Retinal pigment epithelial cell (primary cell): ENCODE results near the gene TUBAL3.
A peak's percentile ranks its signal among the peaks of the same experiment; 100 is the strongest.

Source experiments
- DNase-seq: peaks from one replicate; pipeline ENCODE4 v3.0.0-alpha.2; 2010; ENCODE audit warnings: low read depth
- H3K4me3 ChIP-seq: 2 replicates; pipeline ENCODE4 v1.5.1; 2011; ENCODE audit warnings: mild to moderate bottlenecking, low read length, control low read depth, moderate library complexity
- TF ChIP-seq, protein P1 (sequence below): conservative IDR thresholded peaks from 2 replicates; pipeline ENCODE4 v1.5.1; 2011; ENCODE audit warnings: low read depth, low read length, control low read depth, inconsistent platforms

The TUBAL3 gene

DNA sequence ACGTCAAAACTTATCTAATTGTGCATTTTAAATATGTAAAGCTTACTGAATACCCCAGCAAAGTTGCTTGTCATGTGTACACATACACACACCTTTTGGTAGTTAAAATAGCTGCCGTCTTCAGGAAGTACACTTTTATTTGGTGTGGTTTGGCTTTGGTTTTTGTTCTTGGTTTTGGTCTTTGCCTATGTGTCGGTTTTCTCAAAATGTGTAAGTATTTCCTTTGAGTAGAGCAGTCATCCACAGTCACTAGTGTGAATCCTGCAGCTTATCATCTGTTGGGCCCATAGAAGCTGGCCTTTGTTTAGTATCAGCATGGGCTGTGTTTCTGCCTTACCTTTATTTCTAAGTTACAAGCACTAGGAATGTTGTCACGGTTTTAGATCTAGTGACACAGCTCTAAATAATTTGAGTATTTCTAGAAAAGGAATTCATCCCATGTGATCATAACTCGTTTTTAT, 43.0 kb upstream of the TUBAL3 start:
- H3K4me3 ChIP-seq: peak overlapping the region; percentile 81
- TF ChIP-seq, protein P1, sequence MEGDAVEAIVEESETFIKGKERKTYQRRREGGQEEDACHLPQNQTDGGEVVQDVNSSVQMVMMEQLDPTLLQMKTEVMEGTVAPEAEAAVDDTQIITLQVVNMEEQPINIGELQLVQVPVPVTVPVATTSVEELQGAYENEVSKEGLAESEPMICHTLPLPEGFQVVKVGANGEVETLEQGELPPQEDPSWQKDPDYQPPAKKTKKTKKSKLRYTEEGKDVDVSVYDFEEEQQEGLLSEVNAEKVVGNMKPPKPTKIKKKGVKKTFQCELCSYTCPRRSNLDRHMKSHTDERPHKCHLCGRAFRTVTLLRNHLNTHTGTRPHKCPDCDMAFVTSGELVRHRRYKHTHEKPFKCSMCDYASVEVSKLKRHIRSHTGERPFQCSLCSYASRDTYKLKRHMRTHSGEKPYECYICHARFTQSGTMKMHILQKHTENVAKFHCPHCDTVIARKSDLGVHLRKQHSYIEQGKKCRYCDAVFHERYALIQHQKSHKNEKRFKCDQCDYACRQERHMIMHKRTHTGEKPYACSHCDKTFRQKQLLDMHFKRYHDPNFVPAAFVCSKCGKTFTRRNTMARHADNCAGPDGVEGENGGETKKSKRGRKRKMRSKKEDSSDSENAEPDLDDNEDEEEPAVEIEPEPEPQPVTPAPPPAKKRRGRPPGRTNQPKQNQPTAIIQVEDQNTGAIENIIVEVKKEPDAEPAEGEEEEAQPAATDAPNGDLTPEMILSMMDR: no peak
- DNase-seq: no peak

DNA sequence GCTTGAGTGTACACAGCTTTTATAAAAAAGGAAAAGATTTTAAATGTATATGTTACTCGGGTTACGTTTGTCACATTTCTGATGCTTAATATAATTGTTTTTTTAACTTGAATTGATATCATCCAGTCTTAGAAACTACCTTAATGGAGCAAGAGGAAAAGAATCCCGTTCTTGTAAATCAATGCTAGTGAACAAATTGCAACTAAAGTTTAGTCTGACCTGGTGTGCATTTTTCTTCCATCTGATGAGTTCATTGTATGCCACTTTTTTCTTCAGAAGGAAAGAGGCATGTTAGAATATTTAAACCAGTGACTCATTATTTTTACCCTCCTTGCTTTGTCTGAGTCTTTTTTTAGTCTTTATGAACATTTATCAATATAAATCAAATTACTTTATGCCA, 42.4 kb upstream of the TUBAL3 start:
- DNase-seq: no peak
- TF ChIP-seq, protein P1: no peak
- peak overlapping the region; percentile 81 for H3K4me3 ChIP-seq

DNA sequence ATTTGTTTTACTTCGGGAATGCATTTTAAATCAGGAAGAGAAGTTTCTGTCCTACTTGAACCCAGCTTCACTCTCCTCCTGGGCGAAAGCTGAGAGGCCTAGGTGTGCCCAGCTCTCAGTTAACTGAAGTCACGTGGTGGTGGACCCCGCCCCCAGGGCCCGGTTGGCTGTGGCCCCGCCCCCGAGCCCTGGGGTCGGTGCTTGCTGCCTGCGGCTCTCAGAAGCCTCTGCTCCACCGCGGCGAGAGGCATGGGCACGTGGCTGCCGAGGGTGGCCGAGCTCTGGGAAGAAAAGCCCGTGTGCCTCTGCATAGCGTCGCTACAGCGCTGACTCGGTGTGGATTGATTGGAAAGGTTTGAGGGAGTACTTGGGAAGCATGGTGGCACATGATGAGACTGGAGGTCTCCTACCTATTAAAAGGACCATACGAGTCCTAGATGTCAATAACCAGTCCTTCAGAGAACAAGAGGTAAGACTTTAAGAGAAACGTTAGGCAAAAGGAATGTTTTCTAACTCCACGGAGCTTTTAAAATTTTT, 41.8 kb upstream of the TUBAL3 start:
- H3K4me3 ChIP-seq: peak overlapping the region; percentile 81
- peak; percentile 70 for DNase-seq
- TF ChIP-seq, protein P1: no peak

DNA sequence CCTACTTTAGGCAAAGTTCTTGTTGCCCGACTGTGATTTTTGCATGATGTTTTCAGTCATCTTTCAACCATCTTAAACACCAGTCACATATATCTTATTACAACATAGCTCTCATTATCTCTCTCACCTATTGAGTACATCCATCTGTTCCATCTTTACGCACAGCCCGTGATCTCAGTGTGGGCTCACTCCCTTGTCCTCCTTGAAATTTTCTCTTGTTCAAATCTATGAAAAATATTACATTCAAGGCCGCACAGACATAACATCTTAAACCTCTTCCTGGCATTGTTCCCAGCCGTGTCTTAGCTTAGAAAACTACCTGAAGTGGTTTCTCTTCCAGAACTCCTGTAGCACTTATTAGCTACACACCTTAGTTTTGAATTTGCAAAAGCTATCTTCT, 40.4 kb upstream of the TUBAL3 start:
- H3K4me3 ChIP-seq: no peak overlapping the region
- no peak for DNase-seq
- TF ChIP-seq, protein P1: no peak

DNA sequence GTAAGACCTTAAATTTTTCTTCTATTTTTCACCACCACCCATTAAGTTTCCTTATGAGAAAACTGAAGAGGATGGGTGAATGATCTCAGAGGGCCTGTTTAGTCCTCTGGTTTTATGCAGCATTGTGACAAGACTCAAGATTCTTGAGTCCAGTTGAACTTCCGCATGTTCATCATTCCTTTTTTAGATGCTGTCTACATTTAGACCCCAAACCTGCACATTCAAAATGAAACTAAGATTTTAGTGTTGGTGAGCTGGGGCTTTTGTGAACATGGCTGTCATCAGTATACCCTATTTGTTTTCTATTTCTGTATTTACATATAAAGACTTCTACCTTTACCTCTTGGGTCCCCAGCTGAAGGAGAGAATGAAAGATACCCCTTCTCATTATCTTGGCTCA, 38.8 kb upstream of the TUBAL3 start:
- TF ChIP-seq, protein P1: no peak

DNA sequence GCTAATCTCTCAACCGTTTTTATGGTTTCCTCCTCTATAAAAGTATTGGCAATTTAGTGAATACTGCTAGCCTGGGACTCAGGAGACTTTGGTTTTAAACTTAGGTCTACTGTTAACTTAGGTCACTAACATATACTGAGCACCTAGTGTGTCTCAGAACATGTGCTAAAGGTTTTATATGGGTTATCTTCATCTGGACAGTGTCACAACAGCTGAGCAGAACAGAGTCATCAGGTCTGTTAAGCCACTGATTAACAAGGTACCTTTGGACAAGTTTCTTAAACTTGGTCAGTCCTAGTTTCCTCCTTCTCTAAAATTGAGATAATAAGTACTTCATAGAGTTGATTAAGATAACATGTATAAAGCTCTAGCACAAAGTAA, 38.4 kb upstream of the TUBAL3 start:
- DNase-seq: no peak
- TF ChIP-seq, protein P1: no peak
- H3K4me3 ChIP-seq: no peak overlapping the region

More for the DNA sequence above, 38.8 kb upstream of the TUBAL3 start:
- no peak overlapping the region for H3K4me3 ChIP-seq
- no peak for DNase-seq

DNA sequence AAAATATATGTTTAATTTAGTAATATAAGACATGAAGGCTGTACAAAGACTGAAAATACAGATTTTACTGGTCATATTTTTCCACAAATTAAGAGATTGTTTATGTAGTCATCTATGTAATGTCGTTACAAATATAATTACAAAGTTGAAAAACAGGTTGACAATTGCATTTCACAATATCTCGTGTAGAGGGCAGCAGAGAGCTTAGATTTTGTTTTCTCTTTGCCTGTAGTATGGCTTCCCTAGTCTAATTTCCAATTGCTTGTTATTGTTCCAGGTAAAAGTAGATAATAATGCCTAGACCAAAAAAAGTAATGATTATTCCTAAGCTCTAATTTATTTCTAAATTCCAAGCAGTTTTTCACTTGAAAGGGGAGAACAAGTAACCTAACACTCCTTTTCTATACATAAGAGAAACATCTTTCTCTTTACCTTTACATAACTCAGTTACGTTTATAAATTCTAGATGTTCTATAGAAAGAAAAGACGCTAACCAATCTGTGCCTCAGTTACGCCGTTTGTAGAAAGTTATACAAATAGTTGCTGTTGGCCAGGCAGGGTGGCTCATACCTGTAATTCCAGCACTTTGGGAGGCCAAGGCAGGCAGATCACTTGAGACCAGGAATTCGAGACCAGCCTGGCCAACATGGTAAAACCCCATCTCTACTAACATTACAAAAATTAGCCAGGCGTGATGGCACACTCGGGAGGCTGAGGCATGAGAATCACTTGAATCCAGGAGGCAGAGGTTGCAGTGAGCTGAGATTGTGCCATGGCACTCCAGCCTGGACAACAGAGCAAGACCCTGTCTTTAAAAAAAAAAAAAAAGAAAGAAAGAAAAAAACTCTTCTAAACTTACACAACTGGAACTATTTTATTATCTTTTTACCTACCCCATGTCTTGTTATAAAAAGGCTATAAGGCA, 37.7 kb upstream of the TUBAL3 start:
- no peak overlapping the region for H3K4me3 ChIP-seq
- TF ChIP-seq, protein P1: peak; percentile 64
- DNase-seq: no peak
